ENCODE data around the gene TRERF1. TPM values are rescaled to one million over a fixed set of nuclear protein-coding genes. Genes with fewer than 3 reads are reported as not detected.

TRERF1 gene
- total RNA-seq, 1 experiment from 2014 or later: 0.39 TPM

DNA sequence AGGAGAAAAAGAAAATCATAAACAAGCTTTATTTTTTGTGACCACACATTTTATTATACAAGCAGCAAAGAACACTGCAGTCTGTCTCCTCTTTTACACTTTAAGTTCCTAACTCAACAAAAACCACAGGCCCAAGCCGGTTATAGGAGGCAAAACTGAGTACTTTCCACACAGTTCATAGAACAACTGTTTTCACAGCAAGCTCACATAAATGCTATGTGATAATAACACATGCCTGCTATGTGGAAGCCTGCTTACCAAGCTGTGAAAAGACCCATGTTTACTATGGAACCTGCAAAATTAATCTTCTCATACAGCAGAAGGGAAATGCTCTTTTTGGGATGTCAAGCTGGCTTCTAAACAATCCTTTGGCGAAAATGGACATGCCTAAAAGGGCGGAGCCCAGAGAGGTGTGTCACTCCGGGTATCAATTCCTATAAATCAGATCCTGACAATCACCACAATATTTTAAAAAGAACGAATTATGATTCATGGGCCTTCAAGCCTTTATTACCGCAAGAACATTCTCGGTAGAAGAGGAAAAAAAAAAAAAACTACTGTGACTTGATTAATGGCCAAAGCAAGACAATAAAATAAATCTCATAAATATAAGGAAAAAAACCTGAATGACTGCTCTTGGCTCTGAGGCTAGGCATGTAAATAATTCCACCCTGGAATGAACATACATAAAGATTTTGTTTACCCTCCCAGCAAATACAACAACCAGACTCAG lies 2.6 kb downstream of the TRERF1 start:
- ChIA-PET CTCF (no interaction called here), POLR2A (no interaction called here)
- TF ChIP-seq, protein P1, sequence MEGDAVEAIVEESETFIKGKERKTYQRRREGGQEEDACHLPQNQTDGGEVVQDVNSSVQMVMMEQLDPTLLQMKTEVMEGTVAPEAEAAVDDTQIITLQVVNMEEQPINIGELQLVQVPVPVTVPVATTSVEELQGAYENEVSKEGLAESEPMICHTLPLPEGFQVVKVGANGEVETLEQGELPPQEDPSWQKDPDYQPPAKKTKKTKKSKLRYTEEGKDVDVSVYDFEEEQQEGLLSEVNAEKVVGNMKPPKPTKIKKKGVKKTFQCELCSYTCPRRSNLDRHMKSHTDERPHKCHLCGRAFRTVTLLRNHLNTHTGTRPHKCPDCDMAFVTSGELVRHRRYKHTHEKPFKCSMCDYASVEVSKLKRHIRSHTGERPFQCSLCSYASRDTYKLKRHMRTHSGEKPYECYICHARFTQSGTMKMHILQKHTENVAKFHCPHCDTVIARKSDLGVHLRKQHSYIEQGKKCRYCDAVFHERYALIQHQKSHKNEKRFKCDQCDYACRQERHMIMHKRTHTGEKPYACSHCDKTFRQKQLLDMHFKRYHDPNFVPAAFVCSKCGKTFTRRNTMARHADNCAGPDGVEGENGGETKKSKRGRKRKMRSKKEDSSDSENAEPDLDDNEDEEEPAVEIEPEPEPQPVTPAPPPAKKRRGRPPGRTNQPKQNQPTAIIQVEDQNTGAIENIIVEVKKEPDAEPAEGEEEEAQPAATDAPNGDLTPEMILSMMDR (IDR thresholded peaks at IDR 0.05; ENCODE audit: insufficient read depth in 1 of 2, low read depth in 1 of 2, low read length in 1 of 2, severe bottlenecking in 1 of 2, unreplicated experiment in 1 of 2): no peak
- Histone ChIP-seq H3K36me3 (ENCODE audit: control insufficient read depth, insufficient read depth, low read length) (no peaks in the 10 kb centered on the region), H3K4me1 (0 out of 2 replicates have a peak, but pooled peaks cover 2% of the 10 kb centered on the region), H3K27me3 (replicated peaks; ENCODE audit: control insufficient read depth, insufficient read depth, low read length) (no peaks in the 10 kb centered on the region), H3K4me3 (ENCODE audit: low read depth, low read length) (no peak overlapping the region), H3K9me3 (no peaks in the 10 kb centered on the region)
- H3K27me3 Mint-ChIP-seq (ENCODE audit: insufficient read depth, unreplicated experiment): peaks cover 10% of the 10 kb centered on the region
- peaks cover 8% of the 10 kb centered on the region for H3K4me1 Mint-ChIP-seq (ENCODE audit: low read depth, unreplicated experiment)
- H3K36me3 Mint-ChIP-seq (ENCODE audit: insufficient read depth, unreplicated experiment): no peaks in the 10 kb centered on the region
- no peak overlapping the region for H3K4me3 Mint-ChIP-seq (ENCODE audit: unreplicated experiment)
- no peaks in the 10 kb centered on the region for H3K9me3 Mint-ChIP-seq (ENCODE audit: unreplicated experiment)
- no TSS peak for BruUV-seq (replicated peaks)
- intact Hi-C loops (cut with micrococcal nuclease; ENCODE audit: unreplicated experiment): no loop called here
- DNase-seq: no peak
- H3K27ac Mint-ChIP-seq (ENCODE audit: unreplicated experiment): no peak overlapping the region

DNA sequence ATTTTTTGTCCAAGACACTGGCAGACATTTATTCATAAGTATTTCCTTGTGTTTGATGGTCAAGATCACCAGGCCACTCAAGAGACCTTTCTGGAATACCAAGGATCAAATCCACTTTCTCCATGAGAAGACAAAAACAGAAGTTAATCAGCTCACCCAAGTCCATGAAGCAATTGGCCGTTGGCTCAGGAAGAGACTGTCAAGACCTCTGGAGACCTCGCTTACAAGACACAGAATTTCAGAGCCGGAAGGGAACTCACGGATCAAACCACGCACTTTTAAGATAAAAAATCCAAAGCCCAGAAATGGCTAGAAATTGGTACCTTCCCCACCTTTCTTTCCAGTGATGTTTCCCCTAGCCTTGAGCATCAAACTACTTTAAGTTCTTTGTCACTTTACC lies 3.3 kb downstream of the TRERF1 start:
- H3K4me3 Mint-ChIP-seq (ENCODE audit: unreplicated experiment): no peak overlapping the region
- Histone ChIP-seq H3K36me3 (ENCODE audit: control insufficient read depth, insufficient read depth, low read length) (no peaks in the 10 kb centered on the region), H3K27me3 (replicated peaks; ENCODE audit: control insufficient read depth, insufficient read depth, low read length) (no peaks in the 10 kb centered on the region), H3K9me3 (no peaks in the 10 kb centered on the region), H3K4me1 (no peaks in the 10 kb centered on the region), H3K4me3 (ENCODE audit: low read depth, low read length) (no peak overlapping the region)
- ChIA-PET POLR2A (no interaction called here), CTCF (no interaction called here)
- BruUV-seq (replicated peaks): no TSS peak
- peaks cover 10% of the 10 kb centered on the region for H3K27me3 Mint-ChIP-seq (ENCODE audit: insufficient read depth, unreplicated experiment)
- TF ChIP-seq, protein P1 (IDR thresholded peaks at IDR 0.05; ENCODE audit: insufficient read depth in 1 of 2, low read depth in 1 of 2, low read length in 1 of 2, severe bottlenecking in 1 of 2, unreplicated experiment in 1 of 2): no peak
- no peaks in the 10 kb centered on the region for H3K9me3 Mint-ChIP-seq (ENCODE audit: unreplicated experiment)
- no peaks in the 10 kb centered on the region for H3K36me3 Mint-ChIP-seq (ENCODE audit: insufficient read depth, unreplicated experiment)
- intact Hi-C loops (cut with micrococcal nuclease; ENCODE audit: unreplicated experiment): no loop called here
- no peak overlapping the region for H3K27ac Mint-ChIP-seq (ENCODE audit: unreplicated experiment)
- no peak for DNase-seq
- peaks cover 8% of the 10 kb centered on the region for H3K4me1 Mint-ChIP-seq (ENCODE audit: low read depth, unreplicated experiment)

DNA sequence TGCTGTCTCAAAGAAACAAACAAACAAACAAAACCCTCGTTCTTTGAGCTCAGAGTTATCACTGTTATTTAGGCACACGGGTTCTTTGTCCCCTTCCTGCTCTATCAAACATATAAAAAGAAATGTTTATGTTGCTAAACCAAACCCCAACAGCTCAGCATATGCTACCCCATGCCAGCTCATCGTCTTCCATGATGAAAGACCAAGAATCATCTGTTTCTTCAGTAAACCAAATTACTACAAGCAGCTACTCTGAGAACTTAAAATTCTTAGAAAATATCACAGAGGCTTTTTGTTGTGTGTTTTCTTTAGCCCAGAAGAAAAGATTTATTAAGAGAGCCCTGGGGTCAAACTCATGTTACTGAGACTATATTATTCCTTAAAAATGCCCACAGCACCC lies 4.7 kb downstream of the TRERF1 start:
- no peak for DNase-seq
- Histone ChIP-seq H3K36me3 (ENCODE audit: control insufficient read depth, insufficient read depth, low read length) (no peaks in the 10 kb centered on the region), H3K4me1 (no peaks in the 10 kb centered on the region), H3K9me3 (no peaks in the 10 kb centered on the region), H3K4me3 (ENCODE audit: low read depth, low read length) (no peak overlapping the region), H3K27me3 (replicated peaks; ENCODE audit: control insufficient read depth, insufficient read depth, low read length) (no peaks in the 10 kb centered on the region)
- Mint-ChIP-seq H3K27ac (ENCODE audit: unreplicated experiment) (no peak overlapping the region), H3K4me3 (ENCODE audit: unreplicated experiment) (no peak overlapping the region), H3K36me3 (ENCODE audit: insufficient read depth, unreplicated experiment) (no peaks in the 10 kb centered on the region), H3K4me1 (ENCODE audit: low read depth, unreplicated experiment) (peaks cover 8% of the 10 kb centered on the region), H3K9me3 (ENCODE audit: unreplicated experiment) (no peaks in the 10 kb centered on the region), H3K27me3 (ENCODE audit: insufficient read depth, unreplicated experiment) (peaks cover 10% of the 10 kb centered on the region)
- CTCF ChIA-PET: no interaction called here
- no TSS peak for BruUV-seq (replicated peaks)
- POLR2A ChIA-PET: no interaction called here
- intact Hi-C loops (cut with micrococcal nuclease; ENCODE audit: unreplicated experiment): no loop called here
- TF ChIP-seq, protein P1 (IDR thresholded peaks at IDR 0.05; ENCODE audit: insufficient read depth in 1 of 2, low read depth in 1 of 2, low read length in 1 of 2, severe bottlenecking in 1 of 2, unreplicated experiment in 1 of 2): no peak

Data from Caco-2 (cell line).